ENCODE results near the gene MCAM. TPM values are rescaled to one million over a fixed set of nuclear protein-coding genes. Genes with fewer than 3 reads are reported as not detected.
A peak's percentile ranks its signal among the peaks of the same experiment; 100 is the strongest.

The MCAM gene
- total and polyA plus RNA-seq, 7 donors = 2.1 to 1,033 (median 628) TPM

- TF ChIP-seq CTCF (IDR thresholded peaks at IDR 0.05) = no peak
- TF ChIP-seq POLR2A (IDR thresholded peaks at IDR 0.05) = no peak
- no peak for TF ChIP-seq POLR2AphosphoS5 (IDR thresholded peaks at IDR 0.05)
- TF ChIP-seq EP300 (IDR thresholded peaks at IDR 0.05) = no peak
- Histone ChIP-seq H3K4me1 (peaks cover 0 to 34% (median 14%) of the 10 kb centered on the region in 4 donors), H3K4me3 (no peak overlapping the region), H3K27ac (peak overlapping the region; percentile 25 to 99 (median 72)), H3K27me3 (no peaks in the 10 kb centered on the region), H3K9me3 (no peaks in the 10 kb centered on the region), H3K36me3 (peaks cover 33 to 76% (median 51%) of the 10 kb centered on the region in 4 donors)
- WGBS, 2 donors = 81 to 87% methylated on average over 11 of the region's 11 CpGs
- no peak for DNase-seq
- intact Hi-C loops (cut with DNase I) = no loop called here
These were observed 7.5 kb downstream of the MCAM start for GRCh38 chr11:119309411-119309810.

GRCh38 chr11:119307974-119308373, 9.0 kb downstream of the MCAM start:
- H3K36me3 ChIP-seq = peaks cover 36 to 71% (median 49%) of the 10 kb centered on the region in 4 donors
- TF ChIP-seq CTCF (IDR thresholded peaks at IDR 0.05) (no peak), POLR2AphosphoS5 (IDR thresholded peaks at IDR 0.05) (peak in 2 of 4 donors; percentile 11 to 27)
- 89 to 92% methylated on average over 5 of the region's 5 CpGs for WGBS, 2 donors
- H3K4me3 ChIP-seq = no peak overlapping the region
- intact Hi-C loops (cut with DNase I) = no loop called here
- no peaks in the 10 kb centered on the region for H3K27me3 ChIP-seq
- peaks cover 0 to 28% (median 12%) of the 10 kb centered on the region in 4 donors for H3K4me1 ChIP-seq
- H3K9me3 ChIP-seq = no peaks in the 10 kb centered on the region
- DNase-seq = no peak
- H3K27ac ChIP-seq = peak overlapping the region; percentile 50 to 99 (median 78)

DNA sequence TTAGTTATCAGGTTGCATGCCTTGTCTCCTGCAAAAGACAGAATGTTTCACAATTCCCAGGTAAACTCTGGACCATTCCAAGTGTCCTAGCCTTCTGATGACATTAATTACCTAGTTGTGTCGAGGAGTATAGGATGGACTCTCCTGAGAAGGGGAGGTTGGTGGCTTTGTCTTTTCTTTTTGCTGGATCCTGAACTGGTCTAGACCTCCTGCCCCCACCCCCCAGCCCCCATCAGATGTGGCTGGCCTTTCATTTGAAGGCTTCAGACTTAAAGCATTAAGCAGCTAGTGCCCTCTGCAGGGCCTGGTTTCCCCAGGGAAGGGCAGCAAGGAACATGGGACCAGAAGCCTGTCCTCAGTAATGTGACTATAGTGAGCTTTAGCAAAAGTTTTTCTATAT, 9.7 kb downstream of the MCAM start:
- intact Hi-C loops (cut with DNase I) = no loop called here
- WGBS, 2 donors = 52 to 95% methylated on average over 1 of the region's 1 CpG
- no peak overlapping the region for H3K4me3 ChIP-seq
- H3K27me3 ChIP-seq = no peaks in the 10 kb centered on the region
- H3K27ac ChIP-seq = peak overlapping the region; percentile 50 to 99 (median 78)
- TF ChIP-seq POLR2AphosphoS5 (IDR thresholded peaks at IDR 0.05) (peak in 1 of 4 donors; percentile 3), POLR2A (IDR thresholded peaks at IDR 0.05) (no peak), CTCF (IDR thresholded peaks at IDR 0.05) (peak in 1 of 4 experiments; percentile 26), EP300 (IDR thresholded peaks at IDR 0.05) (no peak)
- no peaks in the 10 kb centered on the region for H3K9me3 ChIP-seq
- no peak for DNase-seq
- peaks cover 0 to 23% (median 12%) of the 10 kb centered on the region in 4 donors for H3K4me1 ChIP-seq
- H3K36me3 ChIP-seq = peaks cover 28 to 70% (median 42%) of the 10 kb centered on the region in 4 donors

DNA sequence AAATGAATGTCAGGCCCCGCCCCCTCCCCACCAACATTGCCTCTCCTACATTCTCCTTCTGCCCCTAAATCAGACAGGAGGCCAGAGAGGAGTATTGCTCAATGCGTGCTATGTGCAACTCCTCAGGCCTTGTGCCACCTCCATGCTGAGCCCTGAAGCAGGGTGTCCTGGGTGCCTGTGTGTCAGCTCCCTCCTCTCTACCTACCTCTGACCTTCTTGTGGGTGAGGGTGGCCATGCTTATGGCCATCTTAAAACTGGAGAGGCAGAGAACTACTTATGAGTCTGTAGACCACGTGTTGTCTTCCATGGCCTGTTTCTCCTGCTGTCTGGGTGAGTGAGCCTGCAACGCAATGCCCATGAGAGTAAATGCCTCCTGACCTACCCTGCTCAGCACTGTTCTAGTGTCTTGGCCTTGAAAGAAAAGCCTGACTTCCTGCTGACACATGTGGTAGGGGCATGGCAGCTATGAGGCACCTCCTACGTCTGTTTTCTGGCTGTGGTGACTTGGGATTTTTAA, 10.5 kb downstream of the MCAM start:
- intact Hi-C loops (cut with DNase I) = no loop called here
- Histone ChIP-seq H3K9me3 (no peaks in the 10 kb centered on the region), H3K4me1 (peaks cover 0 to 23% (median 12%) of the 10 kb centered on the region in 4 donors), H3K4me3 (no peak overlapping the region), H3K36me3 (peaks cover 21 to 70% (median 37%) of the 10 kb centered on the region in 4 donors), H3K27me3 (no peaks in the 10 kb centered on the region), H3K27ac (peak overlapping the region; percentile 50 to 99 (median 78))
- peak; percentile 11 to 52 (median 43) for TF ChIP-seq POLR2AphosphoS5 (IDR thresholded peaks at IDR 0.05)
- peak in 1 of 4 donors; percentile 55 for TF ChIP-seq EP300 (IDR thresholded peaks at IDR 0.05)
- TF ChIP-seq CTCF (IDR thresholded peaks at IDR 0.05) = no peak
- WGBS, 2 donors = 68 to 88% methylated on average over 5 of the region's 5 CpGs
- DNase-seq = no peak
